Hematopoietic multipotent progenitor cell treated with erythropoietin and hydrocortisone succinate and interleukin-3 and kit ligand, for 6 days (in vitro differentiated cells): ENCODE data around the gene RGS19.

Experiments
- DNase-seq: peaks from one replicate; pipeline ENCODE4 v3.0.0-alpha.2; 2015

RGS19 gene

GRCh38 chr20:64076061-64076997, 3.0 kb downstream of the RGS19 start:
- no peak for DNase-seq

DNA sequence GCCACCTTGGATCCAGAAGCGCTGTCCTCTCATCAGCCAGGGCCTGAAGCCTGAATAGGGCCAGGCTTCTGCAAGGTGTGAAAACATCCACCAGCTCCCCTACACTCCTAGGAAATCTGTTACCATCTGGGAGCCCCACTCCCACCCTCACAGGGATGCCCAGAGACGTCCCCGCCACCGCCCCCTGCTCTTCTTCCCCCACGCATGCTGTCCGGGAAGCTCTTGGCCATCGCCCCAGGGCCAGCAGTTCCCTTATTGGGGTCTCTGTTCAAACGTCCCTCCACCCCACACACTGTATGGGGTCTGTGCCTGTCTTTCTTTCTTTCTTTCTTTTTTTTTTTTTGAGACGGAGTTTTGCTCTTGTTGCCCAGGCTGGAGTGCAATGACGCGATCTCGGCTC, 3.8 kb downstream of the RGS19 start:
- no peak for DNase-seq

DNA sequence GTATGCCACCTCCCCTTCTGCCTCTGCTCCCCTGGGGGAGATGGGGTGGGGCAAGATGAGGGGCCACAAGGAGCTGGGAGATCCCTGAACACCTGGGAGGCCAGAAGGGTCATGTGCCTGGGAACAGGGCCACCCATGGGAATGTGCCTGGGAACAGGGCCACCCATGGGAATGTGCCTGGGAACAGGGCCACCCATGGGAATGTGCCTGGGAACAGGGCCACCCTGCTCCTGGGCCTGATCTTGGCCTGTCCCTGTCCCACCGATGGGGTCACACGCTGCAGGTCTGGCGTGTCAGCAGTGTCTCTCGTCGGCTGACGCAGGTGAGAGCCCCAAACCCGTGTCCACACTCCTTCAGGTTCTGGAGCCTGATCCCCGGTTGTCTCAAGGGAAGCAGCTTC, 4.4 kb downstream of the RGS19 start:
- no peak for DNase-seq

DNA sequence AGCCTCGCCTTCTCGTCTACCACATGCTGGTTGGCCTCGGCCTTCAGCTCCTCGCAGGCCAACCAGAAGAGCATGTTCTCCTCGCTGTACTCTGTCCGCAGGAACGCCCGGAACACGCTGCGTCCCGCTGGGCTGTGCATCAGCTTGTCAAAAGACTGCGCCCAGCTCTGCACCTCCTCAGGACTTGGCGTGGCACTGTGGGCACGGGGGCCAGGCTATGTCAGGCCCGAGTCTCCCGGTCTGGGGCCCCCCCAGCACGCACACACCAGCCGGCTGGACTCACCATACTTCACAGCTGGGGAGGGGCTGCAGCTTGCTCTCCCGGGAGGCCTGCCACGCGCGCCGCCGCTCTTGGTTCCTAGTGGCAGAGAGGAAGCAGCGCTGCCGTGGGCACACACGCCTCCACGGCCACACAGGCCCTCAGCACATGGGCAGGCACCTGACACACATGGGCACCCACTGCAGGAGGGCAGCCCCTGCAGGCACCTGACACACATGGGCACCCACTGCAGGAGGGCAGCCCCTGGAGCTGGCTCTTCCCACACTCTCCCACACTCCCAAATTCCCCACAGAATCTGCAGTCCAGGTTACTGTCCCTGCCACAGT, 5.0 kb downstream of the RGS19 start:
- no peak for DNase-seq

DNA sequence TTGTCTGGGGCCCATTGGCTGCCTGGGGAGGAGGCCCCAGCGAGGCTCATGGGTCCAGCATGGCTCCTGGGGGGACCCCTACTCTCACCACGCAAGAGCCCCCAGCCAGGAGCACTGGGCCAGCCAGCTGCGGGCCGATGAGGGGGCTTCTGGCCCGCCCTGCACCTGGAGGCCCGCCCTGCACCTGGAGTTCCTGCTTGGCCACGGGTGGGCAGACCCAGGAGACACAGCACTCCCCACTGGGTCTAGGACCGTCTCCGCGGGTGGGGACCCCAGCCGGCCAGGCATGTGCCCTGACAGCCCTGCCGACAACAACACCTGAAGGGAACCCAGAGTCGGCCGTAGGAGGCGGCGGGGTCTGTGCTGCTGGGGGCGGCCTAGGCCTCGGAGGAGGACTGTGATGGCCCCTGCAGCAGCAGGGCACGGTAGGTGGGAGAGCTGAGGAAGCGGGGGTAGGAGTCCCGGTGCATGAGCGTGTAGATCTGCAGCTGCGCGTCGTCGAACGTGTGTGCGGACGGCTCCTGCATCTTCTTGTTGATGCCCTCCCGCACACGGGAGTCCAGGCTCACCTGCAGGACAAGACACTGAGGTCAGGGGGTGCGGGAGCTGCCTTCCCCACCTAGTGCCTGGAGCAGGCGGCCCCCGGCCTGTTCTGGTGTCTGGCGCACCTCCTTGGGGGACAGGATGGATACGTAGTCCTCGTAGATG, 5.7 kb downstream of the RGS19 start:
- DNase-seq, result no peak

- DNase-seq, result peak; percentile 44
Observed at GRCh38 chr20:64072498-64073063, 6.7 kb downstream of the RGS19 start.

- DNase-seq, result no peak
Observed at GRCh38 chr20:64071341-64072332, 7.7 kb downstream of the RGS19 start.

DNA sequence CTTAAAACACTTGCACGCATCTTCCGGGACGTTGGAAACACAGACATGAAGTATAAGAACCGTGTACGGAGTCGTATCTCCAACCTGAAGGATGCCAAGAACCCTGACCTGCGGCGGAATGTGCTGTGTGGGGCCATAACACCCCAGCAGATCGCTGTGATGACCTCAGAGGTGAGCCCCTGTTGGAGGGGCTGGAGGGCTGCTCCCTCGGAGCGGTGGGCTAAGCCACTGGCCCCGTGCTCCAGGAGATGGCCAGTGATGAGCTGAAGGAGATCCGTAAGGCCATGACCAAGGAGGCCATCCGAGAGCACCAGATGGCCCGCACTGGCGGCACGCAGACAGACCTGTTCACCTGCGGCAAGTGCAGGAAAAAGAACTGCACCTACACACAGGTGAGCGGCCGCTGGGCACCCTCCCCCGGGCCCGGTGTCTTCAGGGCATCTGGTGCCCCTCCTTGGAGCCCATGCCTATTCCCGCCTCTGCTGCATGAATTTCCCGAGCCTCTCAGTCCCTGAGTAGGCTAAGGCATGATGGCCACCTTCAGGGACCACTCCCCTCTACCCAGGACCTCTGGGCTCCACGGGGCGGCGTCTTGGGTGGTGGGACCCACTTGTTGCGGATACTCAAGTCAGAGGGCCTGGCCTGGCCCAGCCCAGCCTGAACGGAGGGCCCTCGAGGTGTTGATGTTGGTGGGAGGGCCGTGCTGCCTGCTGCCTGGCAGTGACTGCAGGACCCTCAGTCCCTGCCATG, 8.9 kb downstream of the RGS19 start:
- no peak for DNase-seq

GRCh38 chr20:64069614-64070243, 9.6 kb downstream of the RGS19 start:
- DNase-seq, result peak; percentile 57

DNA sequence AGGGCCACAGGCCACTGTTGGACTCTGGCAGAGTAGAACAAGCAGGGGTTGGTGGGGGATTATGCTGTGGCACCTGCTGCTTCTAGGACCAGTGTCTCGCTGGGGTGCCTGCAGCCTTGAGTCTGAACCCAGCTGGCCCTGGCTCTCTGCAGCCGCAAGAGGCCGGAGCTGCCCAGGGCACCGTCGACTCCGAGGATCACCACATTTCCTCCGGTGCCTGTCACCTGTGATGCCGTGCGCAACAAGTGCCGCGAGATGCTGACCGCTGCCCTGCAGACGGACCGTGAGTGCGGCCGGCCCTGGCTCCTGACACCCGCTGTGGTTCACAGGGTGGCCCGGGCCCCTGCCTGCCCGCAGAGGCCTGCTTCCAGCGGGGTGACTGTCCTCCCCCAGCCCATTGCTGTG, 10.1 kb downstream of the RGS19 start:
- DNase-seq, result no peak

GRCh38 chr20:64068386-64069208, 10.7 kb downstream of the RGS19 start:
- DNase-seq, result peak; percentile 84

GRCh38 chr20:64067733-64068307, 11.5 kb downstream of the RGS19 start:
- no peak for DNase-seq

DNA sequence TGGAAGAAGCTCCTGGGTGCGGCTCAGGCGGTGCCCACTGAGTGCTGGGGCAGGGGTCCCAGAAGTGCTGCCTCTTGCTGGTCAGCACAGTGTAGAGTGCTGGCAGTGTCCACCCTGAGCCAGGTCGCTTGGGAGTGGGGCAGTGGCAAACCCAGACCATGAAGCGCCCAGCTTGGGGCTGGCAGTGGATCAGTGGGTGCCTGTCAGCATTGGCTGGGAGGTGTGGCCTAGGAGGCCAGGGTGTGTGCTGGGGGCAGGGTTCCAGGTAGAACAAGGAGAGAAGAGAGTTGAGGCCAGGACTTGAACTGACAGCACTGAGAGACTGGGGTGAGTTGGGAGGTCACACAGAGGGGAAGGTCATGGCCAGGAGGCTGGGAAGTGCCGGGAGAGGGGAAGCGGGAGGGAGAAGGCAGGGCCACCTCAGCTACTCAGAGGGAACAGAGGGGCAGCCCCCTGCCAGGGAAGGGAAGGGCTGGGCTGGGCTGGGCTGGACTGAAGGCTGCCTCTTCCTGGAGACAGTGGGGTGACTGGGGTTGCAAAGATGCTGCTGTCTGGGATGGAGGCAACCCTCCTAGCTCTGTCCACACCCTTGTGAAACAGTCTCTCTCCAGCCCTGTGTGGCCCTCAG, 12.2 kb downstream of the RGS19 start:
- DNase-seq, result no peak

GRCh38 chr20:64065974-64066343, 13.4 kb downstream of the RGS19 start:
- peak; percentile 53 for DNase-seq

DNA sequence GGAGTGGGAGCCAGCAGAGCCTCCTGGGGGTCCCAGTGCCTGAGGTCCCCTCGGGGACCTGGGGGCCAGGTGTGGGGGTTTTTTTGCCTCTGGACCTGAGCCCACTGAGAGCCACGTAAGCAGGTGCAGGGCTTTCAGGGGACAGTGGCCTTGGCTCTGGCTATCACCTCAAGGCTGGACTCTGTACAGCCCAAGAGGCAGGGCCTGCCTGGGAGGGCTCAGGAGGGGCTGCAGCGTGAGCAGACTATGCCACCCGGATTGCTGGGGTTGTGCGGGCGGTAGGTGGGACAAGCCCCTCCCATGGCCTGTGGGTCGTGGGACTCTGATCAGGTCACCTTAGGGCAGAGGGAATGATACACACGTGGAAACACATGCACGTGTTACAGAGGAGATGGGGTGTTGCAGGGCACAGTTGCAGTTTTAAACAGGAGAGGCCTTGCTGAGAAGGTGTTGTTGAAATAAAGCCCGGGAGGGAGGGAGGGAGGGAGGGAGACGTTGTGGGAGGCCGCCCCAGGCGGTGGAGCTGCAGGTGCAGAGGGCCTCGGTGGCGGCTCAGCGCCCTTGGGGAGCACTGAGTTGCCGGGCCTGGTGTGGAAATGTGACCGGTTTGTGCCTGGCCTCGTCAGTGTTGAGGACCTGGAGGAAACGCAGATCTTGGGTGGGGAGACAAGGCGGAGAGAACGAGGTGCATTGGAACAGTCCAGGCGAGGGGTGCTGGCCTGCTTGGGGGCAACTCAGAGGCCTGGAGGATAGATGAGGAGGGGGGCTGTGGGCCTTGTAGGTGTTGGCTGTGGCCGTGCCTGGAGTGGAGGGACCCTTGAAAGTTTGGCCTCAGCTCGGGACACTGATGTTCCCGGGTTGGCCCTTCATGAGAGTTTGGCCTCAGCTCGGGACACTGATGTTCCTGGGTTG, 14.0 kb downstream of the RGS19 start:
- no peak for DNase-seq

GRCh38 chr20:64064145-64064698, 15.1 kb downstream of the RGS19 start:
- DNase-seq, result no peak

GRCh38 chr20:64063389-64064144, 15.8 kb downstream of the RGS19 start:
- no peak for DNase-seq
